Loucy (cell line): ENCODE results near the gene UQCRHL.

Source experiments
- H2AFZ ChIP-seq: fragments of 200-600 bp; sonication (generic); 2 replicates; pipeline ENCODE4 v1.6.0; 2016; ENCODE audit warnings: antibody characterized with exemption, mild to moderate bottlenecking, low read length, moderate library complexity
- H3F3A ChIP-seq: fragments of 200-600 bp; 2 replicates; pipeline ENCODE4 v1.6.0; 2016; ENCODE audit warnings: antibody characterized with exemption, low read depth, mild to moderate bottlenecking
- H3K27me3 ChIP-seq: fragments of 200-600 bp; sonication (generic); 2 replicates; pipeline ENCODE4 v1.6.1; 2014; ENCODE audit warnings: low read length, mild to moderate bottlenecking; ENCODE audit not compliant: insufficient read depth, poor library complexity, severe bottlenecking
- H3K36me3 ChIP-seq: fragments of 200-600 bp; sonication (generic); 2 replicates; pipeline ENCODE4 v1.6.1; 2016; ENCODE audit warnings: low read length; ENCODE audit not compliant: insufficient read depth
- H3K4me1 ChIP-seq: fragments of 200-600 bp; sonication (generic); 2 replicates; pipeline ENCODE4 v1.5.1; 2014; ENCODE audit warnings: low read length, mild to moderate bottlenecking; ENCODE audit not compliant: insufficient read depth, poor library complexity, severe bottlenecking
- H3K4me2 ChIP-seq: fragments of 200-600 bp; sonication (generic); 2 replicates; pipeline ENCODE4 v1.6.0; 2014; ENCODE audit warnings: antibody characterized with exemption, low read length, low read depth, mild to moderate bottlenecking; ENCODE audit not compliant: poor library complexity, severe bottlenecking
- H3K4me3 ChIP-seq: fragments of 200-600 bp; sonication (generic); 2 replicates; pipeline ENCODE4 v1.5.1; 2014; ENCODE audit warnings: low read length, mild to moderate bottlenecking, mixed read lengths; ENCODE audit not compliant: poor library complexity, severe bottlenecking
- H3K79me2 ChIP-seq: fragments of 200-600 bp; sonication (generic); 2 replicates; pipeline ENCODE4 v1.6.1; 2014; ENCODE audit warnings: low read length; ENCODE audit not compliant: insufficient read depth
- H3K9ac ChIP-seq: fragments of 200-600 bp; sonication (generic); 2 replicates; pipeline ENCODE4 v1.6.0; 2014; ENCODE audit warnings: mild to moderate bottlenecking, low read depth, low read length, moderate library complexity; ENCODE audit not compliant: poor library complexity, severe bottlenecking
- H3K9me2 ChIP-seq: fragments of 200-600 bp; sonication (generic); replicated peaks from 2 replicates; pipeline ENCODE4 v1.6.1; 2016; ENCODE audit warnings: low read depth, low read length, mixed read lengths
- H3K9me3 ChIP-seq: fragments of 200-600 bp; sonication (generic); 2 replicates; pipeline ENCODE4 v1.6.1; 2014; ENCODE audit warnings: mild to moderate bottlenecking, antibody characterized with exemption, low read length, low read depth; ENCODE audit not compliant: insufficient read depth
- H4K20me1 ChIP-seq: fragments of 200-600 bp; sonication (generic); 2 replicates; pipeline ENCODE4 v1.6.0; 2014; ENCODE audit warnings: antibody characterized with exemption, low read length, mild to moderate bottlenecking; ENCODE audit not compliant: insufficient read depth, poor library complexity, severe bottlenecking
- EZH2phosphoT487 ChIP-seq: fragments of 200-600 bp; IDR thresholded peaks from 2 replicates; pipeline ENCODE4 v1.6.1; 2018; ENCODE audit warnings: antibody characterized with exemption, mild to moderate bottlenecking, moderate library complexity, borderline replicate concordance
- TF ChIP-seq, protein P1 (sequence below): fragments of 200-600 bp; sonication (generic); conservative IDR thresholded peaks from 2 replicates; pipeline ENCODE4 v1.5.1; 2014; ENCODE audit warnings: mild to moderate bottlenecking, antibody characterized with exemption, low read length

Gene UQCRHL

DNA sequence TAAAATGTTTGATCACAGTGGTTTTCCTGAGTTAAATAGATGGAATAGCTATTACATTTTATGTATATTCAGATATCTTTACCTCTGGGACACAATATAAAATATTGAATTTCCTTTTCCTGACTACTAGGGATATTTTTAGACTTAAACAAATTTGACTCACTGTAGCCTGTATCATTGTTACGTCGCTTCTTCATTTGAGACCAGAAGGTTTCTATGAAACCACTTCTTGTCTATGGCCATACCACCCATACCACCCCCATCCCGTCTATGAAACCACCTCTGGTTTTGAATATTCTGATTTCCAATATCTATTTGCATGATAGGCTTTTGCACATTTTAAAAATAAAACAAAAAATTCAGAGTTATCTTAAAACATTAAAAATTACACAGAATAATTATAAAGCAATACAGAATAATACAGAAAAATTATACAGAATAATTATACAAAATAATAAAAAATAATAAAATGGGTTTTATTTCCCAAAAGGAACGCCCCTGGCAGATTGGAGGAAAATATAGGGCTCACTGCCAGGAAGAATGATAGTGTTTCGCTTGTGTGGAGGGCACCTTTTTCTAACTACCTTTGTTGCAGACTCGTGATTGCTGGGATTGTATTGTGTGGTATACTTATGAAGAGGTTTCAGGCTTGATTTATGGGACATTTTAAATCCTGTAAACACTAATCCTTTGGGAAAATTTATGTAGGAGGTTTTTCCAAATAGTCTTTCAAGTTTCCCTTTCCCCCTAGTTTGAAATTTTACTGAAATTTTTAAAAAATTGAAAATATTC, 44.8 kb upstream of the UQCRHL start:
- Histone ChIP-seq H3K9me2 (no peaks in the 10 kb centered on the region), H3K4me2 (peak overlapping the region; percentile 97), H3K79me2 (peaks cover 96% of the 10 kb centered on the region), H4K20me1 (peaks cover 58% of the 10 kb centered on the region), H3K9ac (peak overlapping the region; percentile 97), H3K27me3 (no peaks in the 10 kb centered on the region), H3K36me3 (no peaks in the 10 kb centered on the region), H3K4me1 (peaks cover 24% of the 10 kb centered on the region), H3K4me3 (peak overlapping the region; percentile 93), H2AFZ (no peak overlapping the region), H3F3A (0 out of 2 replicates have a peak, but pooled peaks cover 2% of the 10 kb centered on the region), H3K9me3 (no peaks in the 10 kb centered on the region)
- TF ChIP-seq EZH2phosphoT487: no peak
- TF ChIP-seq, protein P1, sequence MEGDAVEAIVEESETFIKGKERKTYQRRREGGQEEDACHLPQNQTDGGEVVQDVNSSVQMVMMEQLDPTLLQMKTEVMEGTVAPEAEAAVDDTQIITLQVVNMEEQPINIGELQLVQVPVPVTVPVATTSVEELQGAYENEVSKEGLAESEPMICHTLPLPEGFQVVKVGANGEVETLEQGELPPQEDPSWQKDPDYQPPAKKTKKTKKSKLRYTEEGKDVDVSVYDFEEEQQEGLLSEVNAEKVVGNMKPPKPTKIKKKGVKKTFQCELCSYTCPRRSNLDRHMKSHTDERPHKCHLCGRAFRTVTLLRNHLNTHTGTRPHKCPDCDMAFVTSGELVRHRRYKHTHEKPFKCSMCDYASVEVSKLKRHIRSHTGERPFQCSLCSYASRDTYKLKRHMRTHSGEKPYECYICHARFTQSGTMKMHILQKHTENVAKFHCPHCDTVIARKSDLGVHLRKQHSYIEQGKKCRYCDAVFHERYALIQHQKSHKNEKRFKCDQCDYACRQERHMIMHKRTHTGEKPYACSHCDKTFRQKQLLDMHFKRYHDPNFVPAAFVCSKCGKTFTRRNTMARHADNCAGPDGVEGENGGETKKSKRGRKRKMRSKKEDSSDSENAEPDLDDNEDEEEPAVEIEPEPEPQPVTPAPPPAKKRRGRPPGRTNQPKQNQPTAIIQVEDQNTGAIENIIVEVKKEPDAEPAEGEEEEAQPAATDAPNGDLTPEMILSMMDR: no peak

GRCh38 chr1:15851210-15852035, 44.0 kb upstream of the UQCRHL start:
- TF ChIP-seq EZH2phosphoT487: no peak
- TF ChIP-seq, protein P1: no peak
- Histone ChIP-seq H3K4me1 (peaks cover 29% of the 10 kb centered on the region), H3K79me2 (peaks cover 95% of the 10 kb centered on the region), H4K20me1 (peaks cover 52% of the 10 kb centered on the region), H2AFZ (no peak overlapping the region), H3K4me2 (peak overlapping the region; percentile 97), H3K9me3 (no peaks in the 10 kb centered on the region), H3F3A (0 out of 2 replicates have a peak, but pooled peaks cover 2% of the 10 kb centered on the region), H3K36me3 (no peaks in the 10 kb centered on the region), H3K4me3 (peak overlapping the region; percentile 93), H3K9ac (peak overlapping the region; percentile 97), H3K27me3 (no peaks in the 10 kb centered on the region), H3K9me2 (no peaks in the 10 kb centered on the region)

- TF ChIP-seq, protein P1: no peak
- no peak for TF ChIP-seq EZH2phosphoT487
- peak overlapping the region; percentile 93 for H3K4me3 ChIP-seq
- 0 out of 2 replicates have a peak, but pooled peaks cover 2% of the 10 kb centered on the region for H3F3A ChIP-seq
- H3K36me3 ChIP-seq: no peaks in the 10 kb centered on the region
- peak overlapping the region; percentile 97 for H3K4me2 ChIP-seq
- no peaks in the 10 kb centered on the region for H3K9me2 ChIP-seq
- no peak overlapping the region for H2AFZ ChIP-seq
- peaks cover 31% of the 10 kb centered on the region for H3K4me1 ChIP-seq
- peaks cover 95% of the 10 kb centered on the region for H3K79me2 ChIP-seq
- H4K20me1 ChIP-seq: peaks cover 47% of the 10 kb centered on the region
- no peaks in the 10 kb centered on the region for H3K9me3 ChIP-seq
- no peaks in the 10 kb centered on the region for H3K27me3 ChIP-seq
- H3K9ac ChIP-seq: peak overlapping the region; percentile 97
These were observed 43.1 kb upstream of the UQCRHL start for GRCh38 chr1:15850471-15851001.
